Endothelial cell of umbilical vein (primary cell): Measurements from ENCODE around the gene INPP5B. TPM values are rescaled to one million over a fixed set of nuclear protein-coding genes. Genes with fewer than 3 reads are reported as not detected.

Source experiments
- BruUV-seq: library from RNA; stranded (reverse); fragments of 400-500 nt; replicated peaks from 2 replicates; lab custom pipeline; 2021; lab: Mats Ljungman, UMichigan
- CTCF ChIA-PET: fragments of 300-600, 350-600 bp; sonication (Branson Sonifier 250); formaldehyde crosslinking; loops from one replicate; lab custom pipeline; 2021; ENCODE audit warnings: antibody characterized with exemption, inconsistent platforms; lab: Charles Lee
- POLR2A ChIA-PET: fragments of 300-600, 350-600 bp; sonication (Branson Sonifier 250); formaldehyde crosslinking; loops from one replicate; lab custom pipeline; 2021; ENCODE audit warnings: antibody characterized with exemption, inconsistent platforms; lab: Charles Lee
- DNase-seq: peaks from one replicate; pipeline ENCODE4 v3.0.0-alpha.2; 2011; ENCODE audit warnings: low read depth, low spot score
- FAIRE-seq: peaks from 2 replicates; lab custom pipeline; 2011; peaks lifted over from hg19 to GRCh38; lab: Jason Lieb, UNC
- H2AFZ ChIP-seq: 2 replicates; pipeline ENCODE4 v1.6.0; 2012; ENCODE audit warnings: low read depth, low read length, control low read depth, inconsistent platforms
- H3K27ac ChIP-seq: 2 replicates; pipeline ENCODE4 v1.5.1; 2011; ENCODE audit warnings: low read depth, mild to moderate bottlenecking, control low read depth, low read length, moderate library complexity; ENCODE audit not compliant: insufficient read depth
- H3K27me3 ChIP-seq, 2 experiments: 2 replicates each; pipeline versions ENCODE4 v1.6.0 to v1.6.1; 2011; ENCODE audit warnings: low read length in 2 of 2, mixed read lengths in 1 of 2; ENCODE audit not compliant: control insufficient read depth in 2 of 2, insufficient read depth in 2 of 2
- H3K36me3 ChIP-seq, 2 experiments: 2 replicates in 1 of 2; 3 replicates in 1 of 2; pipeline ENCODE4 v1.5.1; 2011; ENCODE audit warnings: low read length in 2 of 2, mild to moderate bottlenecking in 1 of 2, moderate library complexity in 1 of 2; ENCODE audit not compliant: control insufficient read depth in 2 of 2, insufficient read depth in 2 of 2; ENCODE audit errors: extremely low read depth in 1 of 2
- H3K4me1 ChIP-seq: 3 replicates; pipeline ENCODE4 v1.5.1; 2011; ENCODE audit warnings: mild to moderate bottlenecking, low read length; ENCODE audit not compliant: control insufficient read depth, insufficient read depth; ENCODE audit errors: extremely low read depth
- H3K4me2 ChIP-seq: 2 replicates; pipeline ENCODE4 v1.6.1; 2011; ENCODE audit warnings: low read length, control low read depth, mixed read lengths; ENCODE audit not compliant: insufficient read depth
- H3K4me3 ChIP-seq, 3 experiments: fragments of 200-600 bp in 1 of 3; sonication (generic), shearing (Covaris generic) in 1 of 3; replicated peaks in 1 of 3; 2 replicates each; pipeline ENCODE4 v1.5.1; 2011 to 2016; ENCODE audit warnings: control low read depth in 3 of 3, low read length in 3 of 3, mild to moderate bottlenecking in 2 of 3, inconsistent platforms in 1 of 3, low read depth in 1 of 3, moderate library complexity in 1 of 3; ENCODE audit not compliant: insufficient read depth in 1 of 3
- H3K79me2 ChIP-seq: 2 replicates; pipeline ENCODE4 v1.6.0; 2012; ENCODE audit warnings: low read length, inconsistent platforms; ENCODE audit not compliant: control insufficient read depth, insufficient read depth
- H3K9ac ChIP-seq: replicated peaks from 2 replicates; pipeline ENCODE3; 2011; ENCODE audit warnings: low read length, control low read depth; ENCODE audit not compliant: insufficient read depth; ENCODE audit errors: extremely low read depth
- H3K9me1 ChIP-seq: replicated peaks from 3 replicates; pipeline ENCODE4 v1.6.0; 2011; ENCODE audit warnings: mild to moderate bottlenecking, low read length; ENCODE audit not compliant: control insufficient read depth, insufficient read depth; ENCODE audit errors: extremely low read depth
- H3K9me3 ChIP-seq: replicated peaks from 2 replicates; pipeline ENCODE4 v1.5.1; 2012; ENCODE audit warnings: low read length, inconsistent platforms; ENCODE audit not compliant: control insufficient read depth, insufficient read depth
- H4K20me1 ChIP-seq: replicated peaks from 2 replicates; pipeline ENCODE3; 2011; ENCODE audit warnings: mild to moderate bottlenecking, low read length; ENCODE audit not compliant: control insufficient read depth, insufficient read depth; ENCODE audit errors: extremely low read depth
- CTCF ChIP-seq, 2 donors: IDR thresholded peaks; 1 replicate in 1 of 2; 2 replicates in 1 of 2; pipeline ENCODE4 v1.5.1; 2011; ENCODE audit warnings: low read length in 2 of 2, mild to moderate bottlenecking in 2 of 2, moderate library complexity in 2 of 2, control low read depth in 1 of 2, inconsistent platforms in 1 of 2, low read depth in 1 of 2; ENCODE audit not compliant: insufficient read depth in 1 of 2; ENCODE audit errors: extremely low read depth in 1 of 2
- EZH2 ChIP-seq: IDR thresholded peaks from 2 replicates; pipeline ENCODE4 v1.6.1; 2012; ENCODE audit warnings: borderline replicate concordance, low read depth, mild to moderate bottlenecking, moderate library complexity, low read length, inconsistent platforms; ENCODE audit not compliant: severe bottlenecking
- FOS ChIP-seq: IDR thresholded peaks from 2 replicates; pipeline ENCODE4 v1.6.1; 2011; ENCODE audit warnings: mild to moderate bottlenecking, low read length, moderate library complexity, borderline replicate concordance; ENCODE audit not compliant: insufficient read depth
- GATA2 ChIP-seq: IDR thresholded peaks from 2 replicates; pipeline ENCODE4 v1.7.0; 2011; ENCODE audit warnings: low read depth, mild to moderate bottlenecking, moderate library complexity, mixed read lengths, low read length; ENCODE audit not compliant: insufficient read length, insufficient read depth
- JUN ChIP-seq: IDR thresholded peaks from 2 replicates; pipeline ENCODE4 v1.6.1; 2011; ENCODE audit warnings: borderline replicate concordance, low read depth; ENCODE audit not compliant: insufficient read length, insufficient read depth
- MYC ChIP-seq: IDR thresholded peaks from one replicate; pipeline ENCODE4 v1.6.1; 2011; ENCODE audit warnings: mild to moderate bottlenecking, low read depth, low read length
- POLR2A ChIP-seq: IDR thresholded peaks from 2 replicates; pipeline ENCODE4 v1.6.1; 2012; ENCODE audit warnings: low read depth, mild to moderate bottlenecking, control low read depth, low read length
- POLR2AphosphoS5 ChIP-seq: IDR thresholded peaks from 2 replicates; pipeline ENCODE4 v1.6.1; 2012; ENCODE audit warnings: low read depth, mild to moderate bottlenecking, control low read depth, low read length, moderate library complexity; ENCODE audit not compliant: insufficient read depth
- dilution Hi-C: fragments of 300-500 bp; cut with MboI; formaldehyde crosslinking; loops from one replicate; pipeline ENCODE4 v1.15.0; 2019; ENCODE audit warnings: low sequenced_read_pairs; ENCODE audit not compliant: extremely low pct_ligation_motif_present
- intact Hi-C: fragments of 100-400 bp; cut with micrococcal nuclease; formaldehyde crosslinking; loops from one replicate; pipeline ENCODE4 v1.10.0; 2022
- polyA plus RNA-seq, 4 experiments: library from polyadenylated mRNA; depleted of rRNA in 3 of 4; stranded (reverse) in 3 of 4; unstranded in 1 of 4; fragments of >200 nt; gene quantifications; 2 replicates each; pipeline versions ENCODE4 v1.2.1 to v1.2.3, GENCODE V29; 2011 to 2012; ENCODE audit warnings: missing spikeins in 1 of 4
- total RNA-seq: library from RNA; stranded (reverse); gene quantifications from 2 replicates; pipeline ENCODE4 v1.2.3, GENCODE V29; 2021
- TF ChIP-seq, protein P1 (sequence below): IDR thresholded peaks from 2 replicates; pipeline ENCODE4 v1.6.1; 2011; ENCODE audit not compliant: insufficient read depth, insufficient read length

Gene INPP5B
- total and polyA plus RNA-seq, 2 donors (not counting 3 experiments of a cell fraction or from before 2014, with no cell fraction given), result 7.4 to 14.7 TPM

DNA sequence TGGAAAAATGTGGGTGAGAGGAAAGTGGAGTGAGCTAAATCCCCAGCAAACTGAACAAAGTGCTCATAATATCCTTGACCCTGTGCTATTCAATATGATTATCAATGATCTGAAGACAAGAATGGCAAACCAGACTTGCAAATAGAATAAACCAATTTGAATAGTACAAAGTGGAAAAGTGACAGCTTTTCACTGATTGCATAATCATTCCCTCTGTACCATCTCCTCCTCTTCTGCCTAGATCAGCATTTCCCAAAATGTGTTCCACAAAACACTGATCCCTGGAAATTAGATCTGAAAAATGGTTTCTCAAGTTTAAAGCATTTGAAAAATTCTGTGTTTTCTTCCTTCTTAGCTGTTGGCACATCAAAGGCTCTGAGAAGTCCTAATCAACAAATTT, 95.6 kb downstream of the INPP5B start:
- intact Hi-C loops, result no loop called here
- peaks cover 57% of the 10 kb centered on the region for H3K79me2 ChIP-seq

More for the DNA sequence above, 95.6 kb downstream of the INPP5B start:
- H4K20me1 ChIP-seq, result peaks cover 2% of the 10 kb centered on the region
- H3K9me1 ChIP-seq, result no peaks in the 10 kb centered on the region
- no peak for DNase-seq
- no peak overlapping the region for H3K4me3 ChIP-seq
- H3K27me3 ChIP-seq, result no peaks in the 10 kb centered on the region
- CTCF ChIA-PET, result interaction anchor here (1.0 to 3.0 kb wide), 2 partner anchors 9 to 25 kb away, joined by 4 to 21 read pairs; partner anchors contain the start of gene MTF1
- H3K36me3 ChIP-seq, result peaks cover 1 to 2% of the 10 kb centered on the region in 2 experiments
- POLR2A ChIA-PET, result no interaction called here
- FAIRE-seq, result no peak
- dilution Hi-C loops, result no loop called here
- TF ChIP-seq CTCF (IDR thresholded peaks at IDR 0.05; ENCODE audit: extremely low read depth in 1 of 2, insufficient read depth in 1 of 2, low read depth in 1 of 2, low read length in 2 of 2) (no peak), EZH2 (no peak), FOS (no peak), POLR2AphosphoS5 (no peak), GATA2 (no peak), JUN (no peak), MYC (no peak), POLR2A (no peak)
- TF ChIP-seq, protein P1, sequence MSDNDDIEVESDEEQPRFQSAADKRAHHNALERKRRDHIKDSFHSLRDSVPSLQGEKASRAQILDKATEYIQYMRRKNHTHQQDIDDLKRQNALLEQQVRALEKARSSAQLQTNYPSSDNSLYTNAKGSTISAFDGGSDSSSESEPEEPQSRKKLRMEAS, result no peak
- H3K9me3 ChIP-seq, result no peaks in the 10 kb centered on the region
- H3K9ac ChIP-seq, result no peak overlapping the region
- no peak overlapping the region for H3K27ac ChIP-seq
- H2AFZ ChIP-seq, result no peak overlapping the region
- H3K4me2 ChIP-seq, result no peak overlapping the region
- H3K4me1 ChIP-seq, result peaks cover 14% of the 10 kb centered on the region
- no TSS peak for BruUV-seq
